ENCODE data around the gene SAG. TPM values are rescaled to one million over a fixed set of nuclear protein-coding genes. Genes with fewer than 3 reads are reported as not detected.

SAG gene
- polyA plus RNA-seq, 1 experiment = not detected

DNA sequence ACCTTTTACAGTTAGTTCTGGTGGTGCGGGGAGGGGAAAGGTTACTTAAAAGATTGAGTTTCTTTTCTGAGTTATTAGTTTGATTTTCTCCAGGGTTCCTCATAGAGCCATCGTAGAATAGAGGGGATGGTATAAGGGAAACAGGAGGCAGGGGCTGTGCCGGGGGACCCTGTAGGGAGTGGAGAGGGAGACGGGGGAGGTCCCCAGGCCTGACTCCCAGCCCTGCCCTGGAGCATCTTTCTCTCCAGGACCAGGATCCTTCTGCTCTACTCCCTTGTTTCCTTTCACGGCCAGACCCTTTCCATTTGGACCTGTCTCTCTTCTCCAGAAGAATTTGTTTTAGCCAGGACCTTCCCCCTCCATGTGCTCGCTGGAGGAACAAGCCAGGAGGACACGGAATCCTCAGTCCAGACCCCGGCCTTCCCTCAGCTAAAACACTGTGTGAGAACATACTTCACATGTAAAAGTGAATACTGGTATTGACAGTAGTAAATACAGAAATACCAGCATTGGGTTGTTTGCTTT is 82.0 kb downstream of the SAG start:
- CTCF ChIA-PET = no interaction called here
- H3K27me3 ChIP-seq (ENCODE audit: control insufficient read depth, insufficient read depth, low read length) = no peaks in the 10 kb centered on the region
- H3K9me3 ChIP-seq (ENCODE audit: control insufficient read depth, insufficient read depth, low read length) = no peaks in the 10 kb centered on the region
- H3K27ac ChIP-seq (ENCODE audit: low read depth, low read length) = no peak overlapping the region
- POLR2A ChIA-PET = no interaction called here
- TF ChIP-seq, protein P1, sequence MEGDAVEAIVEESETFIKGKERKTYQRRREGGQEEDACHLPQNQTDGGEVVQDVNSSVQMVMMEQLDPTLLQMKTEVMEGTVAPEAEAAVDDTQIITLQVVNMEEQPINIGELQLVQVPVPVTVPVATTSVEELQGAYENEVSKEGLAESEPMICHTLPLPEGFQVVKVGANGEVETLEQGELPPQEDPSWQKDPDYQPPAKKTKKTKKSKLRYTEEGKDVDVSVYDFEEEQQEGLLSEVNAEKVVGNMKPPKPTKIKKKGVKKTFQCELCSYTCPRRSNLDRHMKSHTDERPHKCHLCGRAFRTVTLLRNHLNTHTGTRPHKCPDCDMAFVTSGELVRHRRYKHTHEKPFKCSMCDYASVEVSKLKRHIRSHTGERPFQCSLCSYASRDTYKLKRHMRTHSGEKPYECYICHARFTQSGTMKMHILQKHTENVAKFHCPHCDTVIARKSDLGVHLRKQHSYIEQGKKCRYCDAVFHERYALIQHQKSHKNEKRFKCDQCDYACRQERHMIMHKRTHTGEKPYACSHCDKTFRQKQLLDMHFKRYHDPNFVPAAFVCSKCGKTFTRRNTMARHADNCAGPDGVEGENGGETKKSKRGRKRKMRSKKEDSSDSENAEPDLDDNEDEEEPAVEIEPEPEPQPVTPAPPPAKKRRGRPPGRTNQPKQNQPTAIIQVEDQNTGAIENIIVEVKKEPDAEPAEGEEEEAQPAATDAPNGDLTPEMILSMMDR (IDR thresholded peaks at IDR 0.05; ENCODE audit: low read depth, low read length) = no peak
- H3K4me3 ChIP-seq (ENCODE audit: low read depth, low read length) = no peak overlapping the region
- no peak for DNase-seq (ENCODE audit: low read depth, low spot score)

DNA sequence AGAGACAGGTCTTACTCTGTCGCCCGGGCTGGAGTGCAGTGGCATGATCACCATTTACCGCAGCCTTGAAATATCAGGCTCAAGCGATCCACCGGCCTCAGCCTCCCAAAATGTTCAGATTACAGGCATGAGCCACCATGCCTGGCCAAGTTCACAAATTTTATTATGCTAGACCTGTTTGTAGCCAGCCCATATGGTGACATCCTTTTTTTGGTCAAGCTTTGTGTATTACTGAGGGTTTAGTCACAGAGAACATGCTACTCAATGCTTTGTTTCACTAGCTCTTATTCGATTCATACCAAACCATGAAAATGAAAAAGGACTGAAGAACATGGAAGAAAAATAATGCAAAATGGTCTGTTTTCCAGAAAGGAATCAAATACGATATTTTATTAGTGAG is 88.1 kb downstream of the SAG start:
- Histone ChIP-seq H3K4me3 (ENCODE audit: low read depth, low read length) (no peak overlapping the region), H3K27ac (ENCODE audit: low read depth, low read length) (no peak overlapping the region), H3K9me3 (ENCODE audit: control insufficient read depth, insufficient read depth, low read length) (no peaks in the 10 kb centered on the region), H3K27me3 (ENCODE audit: control insufficient read depth, insufficient read depth, low read length) (no peaks in the 10 kb centered on the region)
- DNase-seq (ENCODE audit: low read depth, low spot score) = no peak
- ChIA-PET POLR2A (no interaction called here), CTCF (interaction anchor here (1.1 to 3.7 kb wide), 2 partner anchors 8 to 23 kb away, joined by 3 to 14 read pairs; no protein-coding TSS in a partner anchor)
- TF ChIP-seq, protein P1 (IDR thresholded peaks at IDR 0.05; ENCODE audit: low read depth, low read length) = no peak

Small RNA genes lying within 50 kb of the gene (small RNA-seq; reads per million reads assigned to genes)
- gene RF00019 (ENCODE audit: insufficient read length, low read depth) = not detected
- 4.3 reads per million, percentile 43 among the genes with 10 or more reads in this experiment for gene SCARNA5 (ENCODE audit: insufficient read length, low read depth)
- gene SCARNA6 (ENCODE audit: insufficient read length, low read depth) = 2.7 reads per million, percentile 10 among the genes with 10 or more reads in this experiment

Other genes starting within 250 kb of the SAG start
- 0.43 and 0.84 TPM in 2 replicates for gene INPP5D, start 247.5 kb upstream of the SAG start, polyA plus RNA-seq (2011; rRNA removed)
- 28.3 and 32.8 TPM in 2 replicates for gene ATG16L1, start 56.1 kb upstream of the SAG start, polyA plus RNA-seq (2011; rRNA removed)
- 9.1 and 10.8 TPM in 2 replicates for gene DGKD, start 46.7 kb downstream of the SAG start, polyA plus RNA-seq (2011; rRNA removed)